Colonic mucosa (tissue), 4 donors: Measurements from ENCODE around the gene VPREB3. TPM values are rescaled to one million over a fixed set of nuclear protein-coding genes. Genes with fewer than 3 reads are reported as not detected.

Experiments used
- DNase-seq: peaks from one replicate; pipeline ENCODE4 v3.0.0-alpha.2; 2020
- H3K27ac ChIP-seq: fragments of 200-600 bp; one replicate; pipeline ENCODE4 v1.8.0; 2021
- H3K27me3 ChIP-seq: fragments of 200-600 bp; one replicate; pipeline ENCODE4 v1.8.0; 2021
- H3K36me3 ChIP-seq: fragments of 200-600 bp; one replicate; pipeline ENCODE4 v1.8.0; 2021
- H3K4me1 ChIP-seq: fragments of 200-600 bp; one replicate; pipeline ENCODE4 v1.8.0; 2021; ENCODE audit warnings: mild to moderate bottlenecking
- H3K4me3 ChIP-seq: fragments of 200-600 bp; one replicate; pipeline ENCODE4 v1.8.0; 2021
- H3K9ac ChIP-seq, 2 donors: one replicate each; pipeline ENCODE4 v1.7.0; 2013; ENCODE audit warnings: control low read depth in 2 of 2, low read depth in 2 of 2, low read length in 2 of 2
- H3K9me3 ChIP-seq: fragments of 200-600 bp; one replicate; pipeline ENCODE4 v1.8.0; 2021
- CTCF ChIP-seq: fragments of 200-600 bp; IDR thresholded peaks from one replicate; pipeline ENCODE4 v1.8.0; 2022; ENCODE audit warnings: antibody characterized with exemption, mild to moderate bottlenecking
- intact Hi-C: fragments of 100-400 bp; cut with DNase I; formaldehyde crosslinking; loops from one replicate; pipeline ENCODE4 v1.14.1; 2022
- total RNA-seq, 2 donors: library from RNA; stranded (reverse); fragmentation: NEBNext Ultra II Directional in 1 of 2; extraction: Animal tissue kit (Norgen Biotek cat#: 25700) in 1 of 2; gene quantifications; one replicate each; pipeline ENCODE4 v1.2.1, GENCODE V29; 2021
- donor health status: healthy.
- donor health status: DM: no; HTN: no; CAD: no.
- donor health status: DM: no; HTN: no; CAD: no.

Gene VPREB3
- total RNA-seq, 2 donors from 2014 or later, result 1.2 to 1.9 TPM

GRCh38 chr22:23800297-23801237 is 46.3 kb upstream of the VPREB3 start:
- Histone ChIP-seq H3K4me3 (no peak overlapping the region), H3K9ac (no peak overlapping the region), H3K27me3 (no peaks in the 10 kb centered on the region), H3K36me3 (peaks cover 24% of the 10 kb centered on the region), H3K4me1 (no peaks in the 10 kb centered on the region), H3K27ac (no peak overlapping the region), H3K9me3 (no peaks in the 10 kb centered on the region)
- no peak for TF ChIP-seq CTCF
- intact Hi-C loops, result no loop called here
- DNase-seq, result no peak

GRCh38 chr22:23796461-23796860 is 42.2 kb upstream of the VPREB3 start:
- intact Hi-C loops, result no loop called here
- no peak overlapping the region for H3K27ac ChIP-seq
- H3K4me3 ChIP-seq, result no peak overlapping the region
- no peak overlapping the region for H3K9ac ChIP-seq
- TF ChIP-seq CTCF, result no peak
- peaks cover 26% of the 10 kb centered on the region for H3K36me3 ChIP-seq
- no peaks in the 10 kb centered on the region for H3K27me3 ChIP-seq
- H3K4me1 ChIP-seq, result no peaks in the 10 kb centered on the region
- H3K9me3 ChIP-seq, result no peaks in the 10 kb centered on the region
- DNase-seq, result no peak

- Histone ChIP-seq H3K27me3 (no peaks in the 10 kb centered on the region), H3K36me3 (peaks cover 21% of the 10 kb centered on the region), H3K4me3 (no peak overlapping the region), H3K9ac (no peak overlapping the region), H3K9me3 (no peaks in the 10 kb centered on the region), H3K4me1 (peaks cover under 1% of the 10 kb centered on the region), H3K27ac (no peak overlapping the region)
- TF ChIP-seq CTCF, result no peak
- intact Hi-C loops, result no loop called here
- no peak for DNase-seq
Observed at GRCh38 chr22:23793326-23793725, 39.1 kb upstream of the VPREB3 start.

GRCh38 chr22:23791738-23792645 is 37.8 kb upstream of the VPREB3 start:
- intact Hi-C loops, result no loop called here
- TF ChIP-seq CTCF, result no peak
- no peak overlapping the region for H3K27ac ChIP-seq
- H3K9ac ChIP-seq, result no peak overlapping the region
- no peaks in the 10 kb centered on the region for H3K27me3 ChIP-seq
- peaks cover 7% of the 10 kb centered on the region for H3K4me1 ChIP-seq
- H3K4me3 ChIP-seq, result no peak overlapping the region
- DNase-seq, result no peak
- peaks cover 21% of the 10 kb centered on the region for H3K36me3 ChIP-seq
- no peaks in the 10 kb centered on the region for H3K9me3 ChIP-seq
